Measurements from ENCODE around the gene PIK3CB.

The PIK3CB gene

DNA sequence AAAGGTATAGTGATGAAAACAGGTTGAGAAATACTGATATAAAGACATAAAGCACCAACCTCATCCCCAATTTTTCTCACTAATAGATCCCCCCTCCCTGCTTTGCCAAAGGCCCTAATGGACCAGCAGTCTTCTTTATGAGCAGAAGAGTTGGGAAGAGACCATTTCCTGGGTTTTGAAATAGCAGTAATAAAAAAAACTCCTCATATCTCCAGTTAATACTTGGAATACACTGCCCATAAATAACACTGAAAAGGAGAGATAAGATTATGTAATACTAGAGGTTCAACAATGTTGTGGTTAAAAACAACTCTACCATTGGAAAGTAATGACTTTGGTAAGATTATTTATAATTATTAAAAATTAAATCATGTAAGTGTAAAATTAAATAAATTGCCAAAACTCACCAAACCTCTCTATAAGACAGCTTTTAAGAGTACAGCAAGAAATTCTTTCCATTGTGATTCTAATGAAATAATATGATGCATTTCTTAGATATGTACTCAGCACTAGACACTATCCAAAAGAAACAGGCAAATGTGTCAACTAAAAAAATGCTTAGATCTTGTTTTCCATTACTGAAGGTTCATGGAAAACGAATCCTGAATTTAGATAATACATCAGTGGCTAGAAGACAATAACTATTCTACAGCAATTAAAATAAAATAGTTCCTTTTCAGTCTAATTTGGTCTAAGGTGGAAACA, 137.9 kb downstream of the PIK3CB start:
- H3K4me2 ChIP-seq (ENCODE audit: low read length), result no peak overlapping the region
- no peaks in the 10 kb centered on the region for H3K4me1 ChIP-seq (ENCODE audit: insufficient read depth, low read length, severe bottlenecking)
- no peaks in the 10 kb centered on the region for H3F3A ChIP-seq (ENCODE audit: insufficient read depth, low read length)
- no peak overlapping the region for H3K9ac ChIP-seq (ENCODE audit: low read length)
- no peaks in the 10 kb centered on the region for H3K79me2 ChIP-seq (ENCODE audit: insufficient read depth, low read length)
- H3K27ac ChIP-seq (ENCODE audit: low read depth, low read length, poor library complexity, severe bottlenecking), result no peak overlapping the region
- H3K9me2 ChIP-seq (ENCODE audit: low read depth, low read length), result no peaks in the 10 kb centered on the region
- no peak for TF ChIP-seq EZH2 (IDR thresholded peaks at IDR 0.05; ENCODE audit: borderline replicate concordance, low read length)
- TF ChIP-seq, protein P1, sequence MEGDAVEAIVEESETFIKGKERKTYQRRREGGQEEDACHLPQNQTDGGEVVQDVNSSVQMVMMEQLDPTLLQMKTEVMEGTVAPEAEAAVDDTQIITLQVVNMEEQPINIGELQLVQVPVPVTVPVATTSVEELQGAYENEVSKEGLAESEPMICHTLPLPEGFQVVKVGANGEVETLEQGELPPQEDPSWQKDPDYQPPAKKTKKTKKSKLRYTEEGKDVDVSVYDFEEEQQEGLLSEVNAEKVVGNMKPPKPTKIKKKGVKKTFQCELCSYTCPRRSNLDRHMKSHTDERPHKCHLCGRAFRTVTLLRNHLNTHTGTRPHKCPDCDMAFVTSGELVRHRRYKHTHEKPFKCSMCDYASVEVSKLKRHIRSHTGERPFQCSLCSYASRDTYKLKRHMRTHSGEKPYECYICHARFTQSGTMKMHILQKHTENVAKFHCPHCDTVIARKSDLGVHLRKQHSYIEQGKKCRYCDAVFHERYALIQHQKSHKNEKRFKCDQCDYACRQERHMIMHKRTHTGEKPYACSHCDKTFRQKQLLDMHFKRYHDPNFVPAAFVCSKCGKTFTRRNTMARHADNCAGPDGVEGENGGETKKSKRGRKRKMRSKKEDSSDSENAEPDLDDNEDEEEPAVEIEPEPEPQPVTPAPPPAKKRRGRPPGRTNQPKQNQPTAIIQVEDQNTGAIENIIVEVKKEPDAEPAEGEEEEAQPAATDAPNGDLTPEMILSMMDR (IDR thresholded peaks at IDR 0.05; ENCODE audit: low read length), result no peak
- no peak overlapping the region for H2AFZ ChIP-seq (ENCODE audit: low read length)
- H4K20me1 ChIP-seq (ENCODE audit: insufficient read depth, low read length), result no peaks in the 10 kb centered on the region
- no peaks in the 10 kb centered on the region for H3K9me3 ChIP-seq (ENCODE audit: low read length)
- no peak overlapping the region for H3K4me3 ChIP-seq (ENCODE audit: low read depth, low read length, poor library complexity, severe bottlenecking)
- peaks cover 12% of the 10 kb centered on the region; the same call in 1 of the 2 replicates for H3K36me3 ChIP-seq (ENCODE audit: insufficient read depth, low read length)
- H3K27me3 ChIP-seq (ENCODE audit: insufficient read depth, low read length), result no peaks in the 10 kb centered on the region

DNA sequence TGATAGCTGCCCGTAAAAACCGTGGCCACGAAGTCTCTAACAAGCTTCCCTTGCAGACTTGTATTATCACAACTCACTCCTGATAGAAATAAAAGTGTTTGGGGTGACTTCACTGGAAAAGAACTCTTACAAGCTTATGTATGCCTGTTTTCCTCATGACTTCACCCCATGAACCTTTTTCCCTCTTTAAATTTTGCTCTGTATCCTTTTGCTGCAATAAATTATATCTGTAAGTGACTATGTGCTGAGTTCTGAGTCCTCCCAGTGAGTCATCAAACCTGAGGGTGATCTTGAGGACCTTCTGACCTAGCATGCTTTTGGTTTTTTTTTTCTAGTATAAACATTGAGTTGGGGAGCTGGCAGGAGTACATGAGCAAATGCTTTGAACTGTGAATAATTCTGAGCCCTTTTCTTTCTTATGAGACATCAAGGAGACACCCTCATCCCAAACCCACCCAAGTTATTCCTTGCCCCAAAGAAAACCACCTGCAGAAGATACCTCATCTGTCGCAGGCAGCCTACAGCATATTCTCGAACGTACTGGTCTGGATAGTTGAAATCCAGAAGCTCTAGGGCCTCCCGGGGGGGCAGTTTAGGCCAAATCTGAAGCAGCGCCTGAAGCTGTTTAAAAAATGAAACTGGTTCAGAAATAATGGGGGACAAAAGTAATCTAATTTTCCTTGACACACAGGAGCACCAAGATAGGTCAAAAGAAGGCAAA, 140.3 kb downstream of the PIK3CB start:
- H3K27me3 ChIP-seq (ENCODE audit: insufficient read depth, low read length), result no peaks in the 10 kb centered on the region
- H3F3A ChIP-seq (ENCODE audit: insufficient read depth, low read length), result peaks cover 5% of the 10 kb centered on the region; the same call in 1 of the 2 replicates
- no peaks in the 10 kb centered on the region for H3K4me1 ChIP-seq (ENCODE audit: insufficient read depth, low read length, severe bottlenecking)
- H3K27ac ChIP-seq (ENCODE audit: low read depth, low read length, poor library complexity, severe bottlenecking), result no peak overlapping the region
- no peak overlapping the region for H3K4me2 ChIP-seq (ENCODE audit: low read length)
- H4K20me1 ChIP-seq (ENCODE audit: insufficient read depth, low read length), result no peaks in the 10 kb centered on the region
- TF ChIP-seq, protein P1 (IDR thresholded peaks at IDR 0.05; ENCODE audit: low read length), result no peak
- no peak for TF ChIP-seq EZH2 (IDR thresholded peaks at IDR 0.05; ENCODE audit: borderline replicate concordance, low read length)
- H3K79me2 ChIP-seq (ENCODE audit: insufficient read depth, low read length), result no peaks in the 10 kb centered on the region
- H2AFZ ChIP-seq (ENCODE audit: low read length), result no peak overlapping the region
- no peaks in the 10 kb centered on the region for H3K9me2 ChIP-seq (ENCODE audit: low read depth, low read length)
- H3K9ac ChIP-seq (ENCODE audit: low read length), result no peak overlapping the region
- no peak overlapping the region for H3K4me3 ChIP-seq (ENCODE audit: low read depth, low read length, poor library complexity, severe bottlenecking)
- no peaks in the 10 kb centered on the region for H3K9me3 ChIP-seq (ENCODE audit: low read length)
- H3K36me3 ChIP-seq (ENCODE audit: insufficient read depth, low read length), result peaks cover 12% of the 10 kb centered on the region; the same call in 1 of the 2 replicates

DNA sequence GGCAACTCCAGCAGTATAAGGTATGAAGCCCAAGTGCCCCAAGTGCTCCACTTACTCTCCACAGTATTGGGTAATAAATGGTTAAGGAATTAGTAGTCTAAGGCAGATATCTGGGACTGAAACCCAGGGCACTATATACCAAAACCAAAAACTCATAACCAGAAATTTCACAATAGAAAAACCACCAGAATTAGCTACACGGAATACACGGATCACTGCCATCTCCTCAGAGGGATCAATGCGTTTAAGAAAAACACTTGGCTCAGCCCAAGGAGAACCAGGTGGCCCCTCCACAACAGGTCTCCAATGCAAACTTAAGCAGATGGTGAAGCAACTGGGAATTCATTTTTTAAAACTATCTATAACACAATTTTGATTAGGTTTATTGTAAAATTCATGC, 142.6 kb downstream of the PIK3CB start:
- Histone ChIP-seq H3K79me2 (ENCODE audit: insufficient read depth, low read length) (no peaks in the 10 kb centered on the region), H3K27ac (ENCODE audit: low read depth, low read length, poor library complexity, severe bottlenecking) (no peak overlapping the region), H3K4me3 (ENCODE audit: low read depth, low read length, poor library complexity, severe bottlenecking) (no peak overlapping the region), H2AFZ (ENCODE audit: low read length) (no peak overlapping the region), H3K36me3 (ENCODE audit: insufficient read depth, low read length) (peaks cover 7% of the 10 kb centered on the region; the same call in 1 of the 2 replicates), H3K4me1 (ENCODE audit: insufficient read depth, low read length, severe bottlenecking) (peaks cover 18% of the 10 kb centered on the region), H3K27me3 (ENCODE audit: insufficient read depth, low read length) (no peaks in the 10 kb centered on the region), H3F3A (ENCODE audit: insufficient read depth, low read length) (peaks cover 5% of the 10 kb centered on the region; the same call in 1 of the 2 replicates), H3K9me2 (ENCODE audit: low read depth, low read length) (no peaks in the 10 kb centered on the region), H3K9me3 (ENCODE audit: low read length) (no peaks in the 10 kb centered on the region), H3K4me2 (ENCODE audit: low read length) (no peak overlapping the region), H3K9ac (ENCODE audit: low read length) (no peak overlapping the region), H4K20me1 (ENCODE audit: insufficient read depth, low read length) (no peaks in the 10 kb centered on the region)
- TF ChIP-seq, protein P1 (IDR thresholded peaks at IDR 0.05; ENCODE audit: low read length), result no peak
- TF ChIP-seq EZH2 (IDR thresholded peaks at IDR 0.05; ENCODE audit: borderline replicate concordance, low read length), result no peak

All from OCI-LY1 (cell line).